ENCODE data around the gene ACR. TPM values are rescaled to one million over a fixed set of nuclear protein-coding genes. Genes with fewer than 3 reads are reported as not detected.

The ACR gene
- total and polyA plus RNA-seq, 2 of the 13 experiments (the other 11 are each of a cell fraction or from before 2014, with no cell fraction given): 0.15 TPM; not detected in 1

DNA sequence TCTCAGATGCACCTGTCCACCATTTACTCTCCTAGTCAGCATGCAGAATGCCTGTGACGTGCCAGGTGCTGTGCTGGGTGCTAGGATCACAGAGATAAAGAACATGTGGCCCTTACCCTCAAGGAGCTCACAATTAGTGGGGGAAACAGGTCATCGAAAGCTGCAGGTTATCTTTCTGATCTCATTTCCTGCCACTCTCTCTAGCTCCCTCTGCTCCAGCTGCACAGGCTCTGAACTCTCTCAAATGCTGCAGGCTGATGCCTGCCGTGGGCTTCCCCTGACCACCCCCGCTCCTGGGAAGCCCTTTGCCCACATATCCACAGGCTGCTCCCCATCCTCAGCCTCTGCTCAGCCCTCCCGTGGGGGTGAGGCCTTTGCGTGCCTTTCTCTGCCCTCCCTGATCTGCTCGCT, 35.7 kb upstream of the ACR start:
- WGBS (ENCODE audit: low lambda C conversion rate): 98% methylated on average over 7 of the region's 7 CpGs
- peaks cover 39% of the 10 kb centered on the region for H3K79me2 ChIP-seq (ENCODE audit: insufficient read depth, low read length)
- no TSS peak for BruUV-seq (replicated peaks)

More for the DNA sequence above, 35.7 kb upstream of the ACR start:
- no peak overlapping the region for H3K4me3 ChIP-seq (replicated peaks in 1 of 3; ENCODE audit: insufficient read depth in 1 of 3, low read depth in 2 of 3, low read length in 3 of 3)
- CTCF ChIA-PET (ENCODE audit: low intra/inter-chr PET ratio, low total read pairs): no interaction called here
- H3K27me3 ChIP-seq (ENCODE audit: control insufficient read depth in 1 of 2, insufficient read depth in 2 of 2, low read length in 2 of 2): no peaks in the 10 kb centered on the region
- DNase-seq (ENCODE audit: low spot score): no peak
- in situ Hi-C loops (cut with HindIII; ENCODE audit: extremely low pct_ligation_motif_present, low pct_unique_long_range_greater_than_20kb) (no loop called here), intact Hi-C loops (cut with micrococcal nuclease; ENCODE audit: unreplicated experiment) (no loop called here)
- H2AFZ ChIP-seq (ENCODE audit: low read length): no peak overlapping the region
- TF ChIP-seq, protein P1, sequence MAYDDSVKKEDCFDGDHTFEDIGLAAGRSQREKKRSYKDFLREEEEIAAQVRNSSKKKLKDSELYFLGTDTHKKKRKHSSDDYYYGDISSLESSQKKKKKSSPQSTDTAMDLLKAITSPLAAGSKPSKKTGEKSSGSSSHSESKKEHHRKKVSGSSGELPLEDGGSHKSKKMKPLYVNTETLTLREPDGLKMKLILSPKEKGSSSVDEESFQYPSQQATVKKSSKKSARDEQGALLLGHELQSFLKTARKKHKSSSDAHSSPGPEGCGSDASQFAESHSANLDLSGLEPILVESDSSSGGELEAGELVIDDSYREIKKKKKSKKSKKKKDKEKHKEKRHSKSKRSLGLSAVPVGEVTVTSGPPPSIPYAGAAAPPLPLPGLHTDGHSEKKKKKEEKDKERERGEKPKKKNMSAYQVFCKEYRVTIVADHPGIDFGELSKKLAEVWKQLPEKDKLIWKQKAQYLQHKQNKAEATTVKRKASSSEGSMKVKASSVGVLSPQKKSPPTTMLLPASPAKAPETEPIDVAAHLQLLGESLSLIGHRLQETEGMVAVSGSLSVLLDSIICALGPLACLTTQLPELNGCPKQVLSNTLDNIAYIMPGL (CRISPR knock-in tag; IDR thresholded peaks at IDR 0.05; ENCODE audit: borderline replicate concordance in 1 of 2, low read depth in 1 of 2): no peak
- no peak for TF ChIP-seq SIX1 (CRISPR knock-in tag; IDR thresholded peaks at IDR 0.05; ENCODE audit: borderline replicate concordance)
- TF ChIP-seq ZNF20 (CRISPR knock-in tag; IDR thresholded peaks at IDR 0.05): no peak
- TF ChIP-seq ZNF660 (CRISPR knock-in tag; IDR thresholded peaks at IDR 0.05; ENCODE audit: borderline replicate concordance, low read depth): no peak
- TF ChIP-seq ARID2 (CRISPR knock-in tag; IDR thresholded peaks at IDR 0.05; ENCODE audit: borderline replicate concordance): no peak
- no peak for TF ChIP-seq ZNF773 (CRISPR knock-in tag; IDR thresholded peaks at IDR 0.05; ENCODE audit: borderline replicate concordance)
- TF ChIP-seq PAF1 (CRISPR knock-in tag; IDR thresholded peaks at IDR 0.05): no peak
- no peak for TF ChIP-seq ZNF329 (CRISPR knock-in tag; IDR thresholded peaks at IDR 0.05; ENCODE audit: low read depth)
- no peak for TF ChIP-seq RELA (CRISPR knock-in tag; IDR thresholded peaks at IDR 0.05)
- TF ChIP-seq, protein P2, sequence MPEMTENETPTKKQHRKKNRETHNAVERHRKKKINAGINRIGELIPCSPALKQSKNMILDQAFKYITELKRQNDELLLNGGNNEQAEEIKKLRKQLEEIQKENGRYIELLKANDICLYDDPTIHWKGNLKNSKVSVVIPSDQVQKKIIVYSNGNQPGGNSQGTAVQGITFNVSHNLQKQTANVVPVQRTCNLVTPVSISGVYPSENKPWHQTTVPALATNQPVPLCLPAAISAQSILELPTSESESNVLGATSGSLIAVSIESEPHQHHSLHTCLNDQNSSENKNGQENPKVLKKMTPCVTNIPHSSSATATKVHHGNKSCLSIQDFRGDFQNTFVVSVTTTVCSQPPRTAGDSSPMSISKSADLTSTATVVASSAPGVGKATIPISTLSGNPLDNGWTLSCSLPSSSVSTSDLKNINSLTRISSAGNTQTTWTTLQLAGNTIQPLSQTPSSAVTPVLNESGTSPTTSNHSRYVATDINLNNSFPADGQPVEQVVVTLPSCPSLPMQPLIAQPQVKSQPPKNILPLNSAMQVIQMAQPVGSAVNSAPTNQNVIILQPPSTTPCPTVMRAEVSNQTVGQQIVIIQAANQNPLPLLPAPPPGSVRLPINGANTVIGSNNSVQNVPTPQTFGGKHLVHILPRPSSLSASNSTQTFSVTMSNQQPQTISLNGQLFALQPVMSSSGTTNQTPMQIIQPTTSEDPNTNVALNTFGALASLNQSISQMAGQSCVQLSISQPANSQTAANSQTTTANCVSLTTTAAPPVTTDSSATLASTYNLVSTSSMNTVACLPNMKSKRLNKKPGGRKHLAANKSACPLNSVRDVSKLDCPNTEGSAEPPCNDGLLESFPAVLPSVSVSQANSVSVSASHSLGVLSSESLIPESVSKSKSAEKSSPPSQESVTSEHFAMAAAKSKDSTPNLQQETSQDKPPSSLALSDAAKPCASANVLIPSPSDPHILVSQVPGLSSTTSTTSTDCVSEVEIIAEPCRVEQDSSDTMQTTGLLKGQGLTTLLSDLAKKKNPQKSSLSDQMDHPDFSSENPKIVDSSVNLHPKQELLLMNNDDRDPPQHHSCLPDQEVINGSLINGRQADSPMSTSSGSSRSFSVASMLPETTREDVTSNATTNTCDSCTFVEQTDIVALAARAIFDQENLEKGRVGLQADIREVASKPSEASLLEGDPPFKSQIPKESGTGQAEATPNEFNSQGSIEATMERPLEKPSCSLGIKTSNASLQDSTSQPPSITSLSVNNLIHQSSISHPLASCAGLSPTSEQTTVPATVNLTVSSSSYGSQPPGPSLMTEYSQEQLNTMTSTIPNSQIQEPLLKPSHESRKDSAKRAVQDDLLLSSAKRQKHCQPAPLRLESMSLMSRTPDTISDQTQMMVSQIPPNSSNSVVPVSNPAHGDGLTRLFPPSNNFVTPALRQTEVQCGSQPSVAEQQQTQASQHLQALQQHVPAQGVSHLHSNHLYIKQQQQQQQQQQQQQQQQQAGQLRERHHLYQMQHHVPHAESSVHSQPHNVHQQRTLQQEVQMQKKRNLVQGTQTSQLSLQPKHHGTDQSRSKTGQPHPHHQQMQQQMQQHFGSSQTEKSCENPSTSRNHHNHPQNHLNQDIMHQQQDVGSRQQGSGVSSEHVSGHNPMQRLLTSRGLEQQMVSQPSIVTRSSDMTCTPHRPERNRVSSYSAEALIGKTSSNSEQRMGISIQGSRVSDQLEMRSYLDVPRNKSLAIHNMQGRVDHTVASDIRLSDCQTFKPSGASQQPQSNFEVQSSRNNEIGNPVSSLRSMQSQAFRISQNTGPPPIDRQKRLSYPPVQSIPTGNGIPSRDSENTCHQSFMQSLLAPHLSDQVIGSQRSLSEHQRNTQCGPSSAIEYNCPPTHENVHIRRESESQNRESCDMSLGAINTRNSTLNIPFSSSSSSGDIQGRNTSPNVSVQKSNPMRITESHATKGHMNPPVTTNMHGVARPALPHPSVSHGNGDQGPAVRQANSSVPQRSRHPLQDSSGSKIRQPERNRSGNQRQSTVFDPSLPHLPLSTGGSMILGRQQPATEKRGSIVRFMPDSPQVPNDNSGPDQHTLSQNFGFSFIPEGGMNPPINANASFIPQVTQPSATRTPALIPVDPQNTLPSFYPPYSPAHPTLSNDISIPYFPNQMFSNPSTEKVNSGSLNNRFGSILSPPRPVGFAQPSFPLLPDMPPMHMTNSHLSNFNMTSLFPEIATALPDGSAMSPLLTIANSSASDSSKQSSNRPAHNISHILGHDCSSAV (CRISPR knock-in tag; IDR thresholded peaks at IDR 0.05; ENCODE audit: borderline replicate concordance): no peak
- TF ChIP-seq CBX1 (IDR thresholded peaks at IDR 0.05; ENCODE audit: low read depth): no peak
- no peak; a peak in 1 of 4 replicates for TF ChIP-seq POLR2A (IDR thresholded peaks at IDR 0.05; ENCODE audit: insufficient read depth in 1 of 2, low read depth in 2 of 2, low read length in 2 of 2)
- TF ChIP-seq RORA (CRISPR knock-in tag; IDR thresholded peaks at IDR 0.05): no peak
- TF ChIP-seq ZNF570 (CRISPR knock-in tag; IDR thresholded peaks at IDR 0.05; ENCODE audit: borderline replicate concordance): no peak
- TF ChIP-seq SP4 (CRISPR knock-in tag; IDR thresholded peaks at IDR 0.05): no peak
- H3K9ac ChIP-seq (ENCODE audit: insufficient read depth, low read depth, low read length): no peak overlapping the region
- H3K27ac ChIP-seq (ENCODE audit: extremely low read length, insufficient read depth, low read length): no peak overlapping the region
- POLR2A ChIA-PET: no interaction called here
- FAIRE-seq: no peak
- no peak for ATAC-seq
- H3K9me3 ChIP-seq (ENCODE audit: low read length): no peaks in the 10 kb centered on the region
- peaks cover 48% of the 10 kb centered on the region for H3K4me1 ChIP-seq (ENCODE audit: insufficient read depth, low read length)
- H4K20me1 ChIP-seq (ENCODE audit: insufficient read depth, low read length): no peaks in the 10 kb centered on the region
- no peak overlapping the region for H3K4me2 ChIP-seq (ENCODE audit: low read depth, low read length)
- H3K36me3 ChIP-seq (replicated peaks in 1 of 2; ENCODE audit: control insufficient read depth in 1 of 2, insufficient read depth in 2 of 2, low read length in 2 of 2): peaks cover 11 to 37% of the 10 kb centered on the region in 2 experiments

Measured in HepG2 (cell line).